Astrocyte (in vitro differentiated cells and primary cell): Measurements from ENCODE around the gene TMUB2. TPM values are rescaled to one million over a fixed set of nuclear protein-coding genes. Genes with fewer than 3 reads are reported as not detected.

Experiments used
- DNase-seq: peaks from one replicate; pipeline ENCODE4 v3.0.0-alpha.2; 2010; ENCODE audit warnings: low read depth
- FAIRE-seq: peaks from 2 replicates; lab custom pipeline; 2011; peaks lifted over from hg19 to GRCh38; lab: Jason Lieb, UNC
- H2AFZ ChIP-seq: 2 replicates; pipeline ENCODE4 v1.6.0; 2012; ENCODE audit warnings: low read depth, low read length, inconsistent platforms
- H3K27ac ChIP-seq: 2 replicates; pipeline ENCODE4 v1.5.1; 2011; ENCODE audit warnings: low read depth, low read length, inconsistent platforms
- H3K27me3 ChIP-seq: 2 replicates; pipeline ENCODE4 v1.6.0; 2011; ENCODE audit warnings: low read length, inconsistent platforms; ENCODE audit not compliant: insufficient read depth
- H3K36me3 ChIP-seq: 2 replicates; pipeline ENCODE4 v1.5.1; 2011; ENCODE audit warnings: low read length, inconsistent platforms; ENCODE audit not compliant: insufficient read depth
- H3K4me1 ChIP-seq: 2 replicates; pipeline ENCODE4 v1.5.1; 2011; ENCODE audit warnings: low read length, inconsistent platforms; ENCODE audit not compliant: insufficient read depth
- H3K4me2 ChIP-seq: 2 replicates; pipeline ENCODE4 v1.6.0; 2012; ENCODE audit warnings: low read length, inconsistent platforms
- H3K4me3 ChIP-seq: 2 replicates; pipeline ENCODE4 v1.5.1; 2011; ENCODE audit warnings: low read depth, mild to moderate bottlenecking, low read length, inconsistent platforms; ENCODE audit not compliant: insufficient read depth
- H3K79me2 ChIP-seq: 2 replicates; pipeline ENCODE4 v1.6.0; 2012; ENCODE audit warnings: mild to moderate bottlenecking, low read length, inconsistent platforms; ENCODE audit not compliant: insufficient read depth
- H3K9ac ChIP-seq: 2 replicates; pipeline ENCODE4 v1.6.0; 2012; ENCODE audit warnings: mild to moderate bottlenecking, low read length, inconsistent platforms
- H3K9me3 ChIP-seq: 2 replicates; pipeline ENCODE4 v1.5.1; 2012; ENCODE audit warnings: low read depth, mild to moderate bottlenecking, low read length, inconsistent platforms; ENCODE audit not compliant: insufficient read depth
- H4K20me1 ChIP-seq: 2 replicates; pipeline ENCODE4 v1.6.0; 2012; ENCODE audit warnings: low read length, inconsistent platforms; ENCODE audit not compliant: insufficient read depth
- H3K27ac Mint-ChIP-seq: one replicate; pipeline ENCODE4 v1.8.0; 2021; ENCODE audit warnings: mild to moderate bottlenecking, mixed read lengths; ENCODE audit not compliant: unreplicated experiment
- H3K27me3 Mint-ChIP-seq: one replicate; pipeline ENCODE4 v1.8.0; 2021; ENCODE audit warnings: low read depth, mixed read lengths; ENCODE audit not compliant: unreplicated experiment
- H3K36me3 Mint-ChIP-seq: one replicate; pipeline ENCODE4 v1.8.0; 2021; ENCODE audit warnings: low read depth, mixed read lengths; ENCODE audit not compliant: unreplicated experiment
- H3K4me1 Mint-ChIP-seq: one replicate; pipeline ENCODE4 v1.8.0; 2021; ENCODE audit warnings: low read depth, mixed read lengths; ENCODE audit not compliant: unreplicated experiment
- H3K4me3 Mint-ChIP-seq: one replicate; pipeline ENCODE4 v1.8.0; 2021; ENCODE audit warnings: mild to moderate bottlenecking, moderate library complexity, mixed read lengths; ENCODE audit not compliant: unreplicated experiment
- H3K9me3 Mint-ChIP-seq: one replicate; pipeline ENCODE4 v1.8.0; 2021; ENCODE audit warnings: mild to moderate bottlenecking, mixed read lengths; ENCODE audit not compliant: unreplicated experiment
- CTCF ChIP-seq: IDR thresholded peaks from 2 replicates; pipeline ENCODE4 v1.5.1; 2011; ENCODE audit warnings: low read depth, mild to moderate bottlenecking, inconsistent platforms, low read length, moderate library complexity; ENCODE audit not compliant: insufficient read depth
- EZH2 ChIP-seq: IDR thresholded peaks from 2 replicates; pipeline ENCODE4 v1.6.1; 2012; ENCODE audit warnings: mild to moderate bottlenecking, low read length, inconsistent platforms; ENCODE audit not compliant: insufficient read depth
- total RNA-seq: library from RNA; stranded (reverse); gene quantifications from 2 replicates; pipeline ENCODE4 v1.2.1, GENCODE V29; 2021

Gene TMUB2
- total RNA-seq, 1 donor from 2014 or later = 28.8 TPM

GRCh38 chr17:44170499-44171201, 16.1 kb upstream of the TMUB2 start, which contains the start of gene ASB16:
Gene ASB16, plus strand, starts transcription at chr17:44170704. Its CDS starts 86 bp downstream, at chr17:44170790.
- Histone ChIP-seq H3K9me3 (no peaks in the 10 kb centered on the region), H3K4me1 (peaks cover 11% of the 10 kb centered on the region), H3K79me2 (no peaks in the 10 kb centered on the region), H2AFZ (peak within 1 kb of the TSS; percentile 24), H3K36me3 (no peaks in the 10 kb centered on the region), H3K4me2 (peak within 1 kb of the TSS; percentile 45), H4K20me1 (no peaks in the 10 kb centered on the region), H3K4me3 (no peak within 1 kb of the TSS), H3K27ac (no peak within 1 kb of the TSS), H3K27me3 (no peaks in the 10 kb centered on the region), H3K9ac (no peak within 1 kb of the TSS)
- FAIRE-seq = no peak
- TF ChIP-seq EZH2 (no peak), CTCF (no peak)
- Mint-ChIP-seq H3K4me3 (no peak within 1 kb of the TSS), H3K4me1 (peaks cover 5% of the 10 kb centered on the region), H3K36me3 (peaks cover 3% of the 10 kb centered on the region), H3K27ac (no peak within 1 kb of the TSS), H3K9me3 (no peaks in the 10 kb centered on the region), H3K27me3 (no peaks in the 10 kb centered on the region)
- no peak for DNase-seq

- H3K4me2 ChIP-seq = no peak overlapping the region
- no peaks in the 10 kb centered on the region for H3K36me3 ChIP-seq
- Mint-ChIP-seq H3K27me3 (no peaks in the 10 kb centered on the region), H3K9me3 (no peaks in the 10 kb centered on the region), H3K36me3 (peaks cover 8% of the 10 kb centered on the region), H3K27ac (no peak overlapping the region), H3K4me3 (no peak overlapping the region), H3K4me1 (peaks cover 9% of the 10 kb centered on the region)
- no peaks in the 10 kb centered on the region for H3K9me3 ChIP-seq
- H3K27me3 ChIP-seq = no peaks in the 10 kb centered on the region
- peaks cover 11% of the 10 kb centered on the region for H3K4me1 ChIP-seq
- H4K20me1 ChIP-seq = no peaks in the 10 kb centered on the region
- TF ChIP-seq CTCF (no peak), EZH2 (no peak)
- H3K9ac ChIP-seq = no peak overlapping the region
- H3K27ac ChIP-seq = no peak overlapping the region
- no peak for DNase-seq
- H2AFZ ChIP-seq = no peak overlapping the region
- no peak overlapping the region for H3K4me3 ChIP-seq
- no peak for FAIRE-seq
- no peaks in the 10 kb centered on the region for H3K79me2 ChIP-seq
Measured at GRCh38 chr17:44171931-44172455, 14.8 kb upstream of the TMUB2 start.

- no peak for TF ChIP-seq CTCF
- TF ChIP-seq EZH2 = no peak
Measured at GRCh38 chr17:44174427-44174826, 12.3 kb upstream of the TMUB2 start.

More at GRCh38 chr17:44174427-44174826, 12.3 kb upstream of the TMUB2 start:
- Histone ChIP-seq H4K20me1 (no peaks in the 10 kb centered on the region), H3K9ac (no peak overlapping the region), H3K4me2 (no peak overlapping the region), H3K9me3 (no peaks in the 10 kb centered on the region), H3K4me1 (peaks cover 7% of the 10 kb centered on the region), H3K36me3 (no peaks in the 10 kb centered on the region), H3K4me3 (no peak overlapping the region), H2AFZ (no peak overlapping the region), H3K79me2 (no peaks in the 10 kb centered on the region), H3K27ac (no peak overlapping the region), H3K27me3 (no peaks in the 10 kb centered on the region)
- H3K27ac Mint-ChIP-seq = no peak overlapping the region
- peaks cover 16% of the 10 kb centered on the region for H3K36me3 Mint-ChIP-seq
- peaks cover 9% of the 10 kb centered on the region for H3K4me1 Mint-ChIP-seq
- H3K27me3 Mint-ChIP-seq = no peaks in the 10 kb centered on the region
- H3K9me3 Mint-ChIP-seq = no peaks in the 10 kb centered on the region
- no peak for FAIRE-seq
- no peak for DNase-seq
- no peak overlapping the region for H3K4me3 Mint-ChIP-seq
